Measurements from ENCODE around the gene OLFML2A.
"Not testable (repeated sequence)": the region's sequence is repeated elsewhere in the genome, so short reads cannot be mapped to it uniquely, and the experiment has no call there.

Gene OLFML2A

DNA sequence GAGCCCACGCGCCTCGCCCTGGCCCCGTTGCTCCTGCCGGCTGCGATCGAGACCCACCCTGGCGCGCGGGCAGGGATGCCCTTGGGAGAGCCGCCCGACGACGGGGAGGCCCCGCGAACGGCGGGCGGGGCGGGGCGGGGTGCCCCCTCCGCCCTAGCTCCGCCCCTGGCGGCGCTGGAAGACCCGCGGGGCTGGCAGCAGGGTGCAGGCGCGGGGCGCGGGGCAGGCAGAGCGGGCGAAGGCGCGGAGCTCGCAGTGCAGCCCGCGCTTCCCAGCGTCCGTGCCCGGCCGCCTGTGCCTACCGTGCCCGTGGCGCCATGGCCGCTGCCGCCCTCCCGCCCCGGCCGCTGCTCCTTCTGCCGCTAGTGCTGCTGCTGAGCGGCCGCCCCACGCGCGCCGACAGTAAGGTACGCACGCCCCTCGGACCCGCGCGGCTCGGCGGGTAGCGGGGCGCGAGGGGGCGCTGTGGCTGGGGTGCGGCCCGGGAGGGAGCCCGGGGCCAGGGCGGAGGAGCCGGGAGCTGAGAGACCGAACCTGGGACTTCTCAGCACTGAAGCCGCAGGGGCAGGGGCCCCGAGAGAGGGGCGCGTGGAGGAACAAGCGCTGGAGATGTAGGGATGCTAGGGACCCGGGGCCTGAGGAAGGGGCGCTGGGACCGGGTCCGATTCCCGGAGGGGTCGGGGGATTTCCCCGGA is at the start of gene OLFML2A:
TSS of gene OLFML2A (plus strand) at position 180 of the 695 bp plus-strand sequence. CDS start at position 318, 138 bp downstream.
- peak; percentile 25 for DNase-seq

DNA sequence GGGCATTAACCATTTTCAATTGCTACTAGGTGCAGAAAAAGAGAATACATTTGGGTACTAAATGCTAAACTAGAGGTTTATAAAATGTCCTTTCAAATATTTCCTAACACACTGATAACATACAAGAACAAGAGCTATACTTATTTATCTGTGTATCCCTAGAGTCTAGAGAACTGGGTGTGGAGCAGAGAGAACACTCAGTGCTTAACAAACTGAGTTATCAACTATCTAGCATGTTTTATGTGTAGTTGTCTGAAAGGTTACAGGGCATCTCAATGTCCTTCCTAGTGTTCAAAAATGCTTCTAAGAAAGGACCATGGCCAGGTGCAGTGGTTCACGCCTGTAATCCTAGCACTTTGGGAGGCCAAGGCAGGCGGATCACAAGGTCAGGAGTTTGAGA is 46.2 kb upstream of the OLFML2A start:
- no peak for DNase-seq

DNA sequence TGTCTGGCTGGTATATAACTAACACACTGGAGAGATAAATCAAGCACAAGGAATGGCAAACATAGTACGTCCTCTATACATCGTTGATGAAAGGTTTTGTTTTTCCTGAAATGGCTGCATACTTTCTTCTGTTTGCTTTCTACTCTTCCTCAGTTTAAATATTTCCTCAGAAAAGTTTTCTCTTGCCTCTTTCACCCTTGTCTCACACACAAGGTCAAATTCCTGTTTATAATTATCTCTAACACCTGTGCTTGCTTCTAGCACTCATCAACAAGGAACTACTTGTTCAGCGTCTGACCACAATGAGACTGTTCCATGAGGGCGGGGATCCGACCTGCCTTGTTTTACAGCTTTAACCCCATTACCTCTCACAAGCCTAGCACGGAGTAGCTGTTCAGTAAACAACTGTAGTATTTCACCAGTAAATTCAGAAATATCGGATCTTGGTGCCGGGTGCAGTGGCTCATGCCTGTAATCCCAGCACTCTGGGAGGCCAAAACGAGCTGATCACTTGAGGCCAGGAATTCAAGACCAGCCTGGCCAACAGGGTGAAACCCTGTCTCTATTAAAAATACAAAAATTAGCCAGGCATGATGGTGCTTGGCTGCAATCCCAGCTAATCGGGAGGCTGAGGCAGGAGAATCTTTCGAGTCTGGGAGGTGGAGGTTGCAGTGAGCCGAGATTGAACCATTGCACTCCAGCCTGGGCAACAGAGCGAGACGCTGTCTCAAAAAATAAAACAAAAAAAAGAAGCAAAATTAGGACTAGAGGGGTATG is 42.8 kb upstream of the OLFML2A start:
- DNase-seq: no peak

DNA sequence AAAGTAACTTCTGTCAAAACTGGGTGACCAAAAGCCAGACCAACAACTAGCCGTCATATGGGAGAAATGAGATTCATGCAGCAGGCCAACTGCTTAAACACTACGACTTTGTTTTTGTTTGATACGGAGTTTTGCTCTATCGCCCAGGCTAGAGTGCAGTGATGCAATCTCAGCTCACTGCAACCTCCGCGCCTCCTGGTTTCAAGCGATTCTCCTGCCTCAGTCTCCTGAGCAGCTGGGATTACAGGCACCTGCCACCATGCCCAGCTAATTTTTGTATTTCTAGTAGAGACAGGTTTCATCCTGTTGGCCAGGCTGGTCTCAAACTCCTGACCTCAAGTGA is 42.2 kb upstream of the OLFML2A start:
- not testable (repeated sequence) for DNase-seq

DNA sequence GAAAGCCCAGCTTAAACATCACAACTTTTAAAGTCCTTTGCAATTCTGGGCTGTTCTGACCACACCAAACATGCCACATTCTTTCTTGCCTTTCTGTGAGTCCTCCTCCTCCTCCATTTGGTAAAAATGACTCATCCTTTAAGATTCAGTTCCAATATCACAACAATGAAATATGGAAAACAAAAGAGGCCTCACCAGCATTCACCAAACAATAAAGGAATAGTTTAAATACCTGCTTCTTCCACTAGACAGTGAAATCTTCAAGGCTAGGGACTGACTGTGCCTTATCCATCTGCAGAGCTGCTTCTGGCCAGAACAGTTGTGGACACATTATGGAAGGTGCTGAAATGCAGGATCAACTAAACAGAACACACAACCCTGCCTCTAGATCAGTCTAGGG is 41.8 kb upstream of the OLFML2A start:
- DNase-seq: no peak

DNA sequence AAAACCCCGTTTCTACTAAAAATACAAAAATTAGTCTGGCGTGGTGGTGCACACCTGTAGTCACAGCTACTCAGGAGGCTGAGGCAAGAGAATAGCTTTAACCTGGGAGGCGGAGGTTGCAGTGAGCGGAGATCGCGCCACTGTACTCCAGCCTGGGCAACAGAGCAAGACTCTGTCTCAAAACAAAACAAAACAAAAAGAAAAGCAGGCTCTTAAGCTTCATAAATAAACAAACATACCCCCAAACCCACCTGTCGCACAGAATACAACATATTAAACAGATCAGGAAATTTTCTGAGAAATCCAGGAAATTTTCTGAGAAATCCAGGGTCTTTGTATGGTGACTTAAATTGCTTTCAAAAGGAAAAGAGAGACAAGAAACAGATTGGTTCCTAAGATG is 38.9 kb upstream of the OLFML2A start:
- not testable (repeated sequence) for DNase-seq

DNA sequence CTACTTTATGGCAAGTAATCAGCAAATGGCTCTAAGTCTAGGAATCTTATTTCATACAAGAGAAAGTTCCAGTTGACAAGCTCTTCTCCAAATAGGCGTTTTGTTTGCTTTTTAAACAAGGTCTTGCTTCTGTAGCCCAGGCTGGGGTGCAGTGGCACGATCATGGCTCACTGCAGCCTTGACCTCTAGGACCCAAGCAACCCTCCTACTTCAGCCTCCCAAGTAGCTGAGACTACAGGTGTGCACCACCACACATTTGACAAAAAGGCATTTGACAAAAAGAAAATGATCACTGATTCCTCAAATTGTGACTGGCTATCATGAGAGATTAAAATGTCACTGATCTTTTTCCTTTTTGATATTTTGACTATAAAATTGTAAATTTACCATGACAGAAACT is 37.6 kb upstream of the OLFML2A start:
- no peak for DNase-seq

DNA sequence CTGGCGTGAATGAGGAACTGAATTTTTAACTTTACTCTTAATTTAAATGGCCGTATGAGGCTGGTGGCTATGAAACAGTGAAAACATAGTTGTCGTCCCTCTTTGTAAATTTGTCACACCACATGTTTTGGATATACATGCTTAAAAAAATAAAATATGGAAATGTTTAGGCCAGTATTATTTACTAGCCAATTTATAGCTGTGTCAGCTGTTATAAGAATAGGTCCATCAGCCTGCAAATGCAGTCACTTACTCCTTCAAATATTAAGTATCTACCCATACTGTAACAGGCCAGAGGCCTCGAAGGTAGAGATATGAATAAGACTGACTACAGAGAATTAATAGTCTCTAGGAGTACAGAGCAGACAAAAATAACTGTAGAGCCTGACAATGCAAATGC is 35.8 kb upstream of the OLFML2A start:
- no peak for DNase-seq

DNA sequence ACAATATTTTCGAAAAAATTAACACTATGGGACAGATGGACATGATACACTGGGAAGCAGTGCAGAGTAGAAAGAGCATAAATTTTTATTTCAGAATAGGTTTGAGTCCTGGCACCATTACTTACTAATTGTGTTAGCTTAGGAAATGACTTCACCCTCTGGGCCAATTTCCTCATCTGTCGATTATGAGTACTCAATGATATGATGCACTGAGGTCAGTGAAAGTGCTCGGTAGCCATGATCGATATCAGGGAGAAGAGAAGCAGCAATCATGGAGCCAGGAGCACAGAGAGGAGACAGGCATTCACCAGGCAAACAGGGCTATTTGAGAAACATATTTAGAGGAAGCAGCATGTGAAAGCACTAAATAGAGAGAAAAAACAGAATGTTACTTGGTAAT is 35.3 kb upstream of the OLFML2A start:
- no peak for DNase-seq

DNA sequence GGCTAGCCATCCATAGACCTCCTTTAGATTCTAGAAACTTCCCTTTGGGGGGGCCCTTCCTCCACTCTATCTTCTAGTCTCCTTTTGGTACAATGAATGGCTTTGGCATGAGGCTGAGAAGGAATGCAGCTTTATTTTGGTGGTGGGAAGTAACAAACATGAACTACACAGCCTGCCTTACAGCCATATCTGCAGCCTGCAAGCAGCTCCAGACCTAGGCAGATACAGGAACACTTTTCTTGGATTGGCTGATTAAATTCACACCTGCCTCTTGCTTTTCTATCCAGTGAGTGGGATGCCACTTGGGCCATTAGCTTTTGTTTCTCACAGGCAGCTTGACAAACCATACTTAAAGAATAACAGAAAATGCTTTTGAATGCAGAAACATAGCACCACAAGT is 34.0 kb upstream of the OLFML2A start:
- no peak for DNase-seq

DNA sequence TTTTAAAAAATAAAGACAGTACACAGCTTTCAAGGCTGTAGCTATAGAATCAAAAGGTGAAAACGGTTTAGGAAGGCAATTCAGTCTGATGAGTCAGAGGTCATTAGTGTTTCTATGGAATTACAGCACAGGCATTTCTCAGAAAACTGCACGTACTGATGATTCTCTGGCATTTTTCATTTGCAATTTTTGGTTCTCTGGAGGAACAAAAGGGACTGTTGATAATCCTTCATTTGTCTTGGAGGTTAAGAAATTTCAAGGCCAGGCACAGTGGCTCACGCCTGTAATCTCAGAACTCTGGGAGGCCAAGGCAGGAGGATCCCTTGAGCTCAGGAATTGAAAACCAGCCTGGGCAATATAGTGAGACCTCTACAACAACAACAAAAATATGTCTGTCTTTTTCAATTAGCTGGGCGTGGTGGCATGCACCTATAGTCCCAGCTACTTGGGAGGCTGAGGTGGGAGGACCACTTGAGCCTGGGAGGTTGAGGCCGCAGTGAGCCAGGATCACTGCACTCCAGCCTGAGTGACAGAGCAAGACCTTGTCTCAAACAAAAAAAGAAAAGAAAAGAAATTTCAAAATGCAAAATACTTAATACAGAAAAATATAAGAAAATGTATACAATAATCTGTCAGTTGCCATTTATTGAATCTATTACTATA is 33.1 kb upstream of the OLFML2A start:
- DNase-seq: no peak

DNA sequence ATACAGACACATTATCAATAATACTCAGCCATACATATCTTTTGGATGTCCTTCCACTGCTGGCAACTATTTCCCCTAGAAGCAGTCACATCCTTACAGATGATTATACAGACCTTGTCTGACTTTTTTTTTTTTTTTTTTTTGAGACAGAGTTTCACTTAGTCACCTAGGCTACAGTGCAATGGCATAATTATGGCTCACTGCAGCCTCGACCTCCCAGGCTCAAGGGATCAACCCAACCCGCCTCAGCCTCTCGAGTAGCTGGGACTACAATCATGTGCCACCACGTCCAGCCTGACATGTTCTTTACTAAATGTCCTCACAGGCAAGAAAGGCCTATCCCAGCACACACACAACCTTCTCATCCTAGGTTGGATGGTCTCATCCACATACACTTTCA is 29.9 kb upstream of the OLFML2A start:
- no peak for DNase-seq

DNA sequence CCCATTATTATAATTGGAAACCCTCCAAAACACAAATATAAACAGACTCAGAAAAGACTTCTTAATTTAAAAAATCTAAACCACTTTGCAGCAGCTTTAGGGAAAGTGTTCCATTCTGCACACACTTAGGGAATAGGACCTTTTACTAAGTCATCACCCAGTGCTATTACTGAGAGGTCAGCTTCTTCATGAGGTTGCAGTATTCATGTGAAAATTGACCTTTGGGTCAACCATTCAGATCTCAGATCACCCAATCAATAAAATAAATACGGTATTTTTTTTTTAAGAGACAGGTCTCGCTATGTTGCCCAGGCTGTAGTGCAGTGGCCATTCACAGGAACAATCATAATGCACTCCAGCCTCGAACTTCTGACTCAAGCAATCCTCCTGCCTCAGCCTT is 27.6 kb upstream of the OLFML2A start:
- DNase-seq: no peak

DNA sequence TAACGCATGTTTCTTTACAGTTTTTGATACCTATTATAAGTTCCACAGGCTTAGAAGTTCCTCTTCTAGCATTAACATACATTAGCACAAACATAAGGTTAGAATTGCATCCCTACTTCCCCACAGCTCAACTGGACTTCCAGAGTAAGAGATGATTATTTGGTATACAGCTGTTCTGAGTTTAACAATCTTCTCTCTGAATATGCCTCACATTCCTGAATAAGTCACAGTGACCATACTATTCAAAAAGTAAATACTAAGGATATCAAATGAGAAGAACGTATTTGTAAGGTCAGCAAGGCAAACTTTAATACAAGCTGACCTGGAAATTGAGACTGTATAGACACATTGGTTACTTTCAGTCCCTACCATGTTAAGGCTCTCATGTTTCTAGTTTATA is 27.2 kb upstream of the OLFML2A start:
- no peak for DNase-seq

DNA sequence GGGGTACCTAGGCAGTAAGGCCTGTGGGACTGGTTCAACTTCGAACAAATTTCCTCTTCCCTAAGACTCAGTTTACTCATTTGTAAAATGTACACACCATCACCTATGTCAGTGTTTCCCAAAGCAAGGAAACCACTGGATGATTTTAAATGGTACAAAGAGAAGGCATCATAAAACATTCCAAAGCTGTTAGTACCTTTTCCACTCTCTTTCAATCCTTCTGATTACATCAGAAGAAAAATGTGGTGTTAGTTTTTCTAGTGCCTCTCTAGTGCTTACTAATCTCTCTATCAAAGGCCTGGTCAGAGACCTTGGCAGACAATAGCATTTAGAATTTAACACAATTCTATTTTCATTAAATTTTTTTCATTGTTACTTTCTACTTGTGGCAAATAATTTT is 24.0 kb upstream of the OLFML2A start:
- DNase-seq: no peak

DNA sequence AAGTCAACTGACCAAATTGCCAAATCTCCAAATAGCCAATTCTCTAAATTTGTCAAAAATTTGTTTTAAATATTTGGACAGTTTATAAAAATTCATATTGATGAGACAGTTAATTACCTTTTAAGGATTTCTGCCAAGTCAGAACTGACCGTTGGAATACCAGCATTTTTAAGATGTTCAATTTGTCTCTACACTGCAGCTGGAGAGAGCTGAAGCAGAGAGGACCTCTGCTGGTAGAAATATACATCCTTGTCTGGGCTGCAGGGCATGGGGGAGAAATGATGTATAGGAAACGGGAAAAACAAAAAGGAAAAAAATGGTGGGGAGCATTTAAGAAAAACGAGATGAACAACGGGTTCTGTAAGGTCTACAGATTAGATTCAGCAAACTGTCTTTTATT is 22.6 kb upstream of the OLFML2A start:
- DNase-seq: no peak

DNA sequence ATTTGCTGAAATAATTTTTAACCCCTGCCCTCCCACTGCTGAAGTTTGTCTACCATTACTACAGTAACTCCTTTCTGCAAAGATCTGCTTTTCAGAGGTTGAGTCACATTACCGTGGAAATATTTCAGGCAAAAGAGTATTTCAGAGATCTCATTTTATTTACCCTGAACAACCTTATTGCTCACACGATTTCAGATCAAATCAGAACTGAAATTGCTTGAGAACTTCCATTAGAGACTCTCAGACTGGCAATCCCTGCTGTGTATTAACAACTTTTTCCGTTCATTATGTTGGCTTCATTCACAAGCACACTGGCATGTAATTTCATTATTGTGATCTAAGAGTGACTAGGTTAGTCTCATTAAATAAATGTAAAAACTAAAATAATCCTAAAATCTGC is 21.9 kb upstream of the OLFML2A start:
- no peak for DNase-seq

DNA sequence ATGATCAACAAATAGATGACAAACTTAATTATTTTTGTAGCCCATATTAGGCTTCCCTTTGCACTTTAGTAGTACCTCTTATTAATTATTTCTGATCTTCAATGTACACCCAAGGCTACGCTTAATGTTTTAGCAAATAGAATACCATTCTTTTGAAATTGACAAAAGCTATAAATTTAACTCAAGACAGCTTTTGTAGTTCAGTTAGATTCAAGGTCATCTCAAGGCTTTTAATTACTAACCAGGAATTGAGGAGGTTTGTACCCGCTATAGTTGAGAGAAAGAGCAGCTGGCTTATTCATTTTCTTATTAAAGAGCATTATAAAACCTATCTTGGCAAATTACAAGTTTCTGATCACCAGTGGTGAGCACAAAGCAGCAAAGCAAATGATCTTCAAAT is 20.9 kb upstream of the OLFML2A start:
- DNase-seq: no peak

DNA sequence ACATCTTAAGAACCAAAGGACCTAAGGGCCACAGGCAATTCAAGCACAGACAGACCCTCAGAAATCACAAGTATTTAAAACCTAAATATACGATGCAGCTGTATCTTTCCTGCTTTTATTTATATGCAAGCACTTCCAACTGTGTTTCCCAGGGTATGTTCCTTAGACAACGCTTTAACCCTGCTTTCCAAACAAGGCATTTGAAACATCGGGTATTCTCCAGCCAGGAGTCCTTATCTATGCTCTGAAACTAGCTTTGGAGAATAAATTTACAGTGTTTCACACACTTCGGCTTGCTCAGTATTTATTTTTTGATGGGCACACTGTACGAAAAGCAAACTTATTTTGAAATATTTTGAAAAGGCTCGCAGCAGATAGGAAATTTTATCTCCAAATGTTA is 19.3 kb upstream of the OLFML2A start:
- DNase-seq: no peak

DNA sequence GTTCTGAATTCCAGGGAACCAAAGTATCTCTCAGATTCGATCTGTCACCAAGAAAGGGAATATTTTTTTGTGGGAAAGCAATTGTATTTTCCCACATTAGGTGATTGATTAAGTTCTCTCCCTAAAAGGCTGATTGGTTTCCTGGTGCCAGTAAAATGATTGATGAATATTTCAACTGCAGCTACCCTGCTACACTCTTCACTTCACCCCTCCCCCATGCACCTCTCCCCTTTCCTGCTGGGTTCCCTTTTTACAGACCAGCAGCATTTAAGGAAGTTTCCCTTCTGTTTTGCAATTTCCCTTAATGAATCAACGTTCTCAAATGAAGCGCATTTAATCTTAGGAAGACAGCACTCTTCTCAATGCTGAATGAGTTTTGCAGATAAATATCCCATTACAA is 18.9 kb upstream of the OLFML2A start:
- no peak for DNase-seq

DNA sequence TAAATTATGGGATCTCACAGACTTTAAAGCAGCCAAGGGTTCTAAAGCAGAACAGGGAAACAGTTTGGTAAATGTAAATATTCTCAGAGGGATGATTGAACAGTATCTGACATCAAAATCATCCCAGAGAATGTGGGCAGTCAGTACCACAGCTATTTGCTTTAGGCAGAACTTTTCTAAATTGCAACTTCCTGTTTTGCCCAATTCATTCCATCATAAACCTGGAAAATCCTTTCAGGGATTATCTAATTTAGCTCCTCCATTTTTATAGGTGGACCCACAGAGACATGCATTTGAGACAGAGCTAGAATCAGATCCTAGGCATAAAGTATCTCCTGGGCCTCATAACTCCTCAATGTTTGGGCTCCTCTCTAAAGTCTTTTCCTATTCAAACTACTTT is 18.2 kb upstream of the OLFML2A start:
- no peak for DNase-seq

DNA sequence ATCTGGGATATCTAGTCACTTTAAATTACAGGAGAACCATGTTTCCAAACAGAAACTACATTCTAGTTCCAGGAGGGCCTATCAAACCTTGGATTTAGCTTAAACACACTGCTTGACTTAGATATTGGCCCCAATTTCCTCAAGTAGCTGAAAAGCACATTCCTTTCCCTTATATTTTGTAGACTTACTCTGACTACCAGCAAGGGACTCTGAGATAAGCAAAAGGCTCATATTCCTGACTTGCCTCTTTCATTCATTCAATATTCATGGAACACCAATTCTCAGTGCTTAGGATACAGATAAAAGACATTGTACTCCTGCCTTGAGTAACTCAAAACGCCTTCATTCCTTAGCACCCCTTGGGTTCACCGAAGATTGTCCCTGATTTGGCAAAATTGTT is 17.6 kb upstream of the OLFML2A start:
- DNase-seq: no peak

DNA sequence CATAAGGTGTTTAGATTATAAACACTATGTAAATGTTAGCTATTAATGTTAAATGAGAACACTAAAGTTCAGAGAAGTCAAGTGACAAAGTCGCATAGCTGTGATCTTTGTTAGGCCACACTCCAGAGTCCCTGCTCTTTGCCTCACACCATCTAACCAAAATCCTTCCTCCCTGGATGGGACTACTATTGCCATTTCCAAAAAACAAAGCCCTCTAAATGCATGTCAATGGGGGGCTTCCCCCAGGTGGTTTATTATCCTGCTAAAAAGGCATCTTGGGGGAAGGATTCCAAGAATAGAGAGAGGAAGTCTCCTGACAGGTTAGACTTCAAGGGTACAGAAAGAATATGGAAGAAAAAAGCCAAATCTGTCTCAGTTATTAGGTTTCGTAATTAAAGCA is 16.2 kb upstream of the OLFML2A start:
- no peak for DNase-seq

DNA sequence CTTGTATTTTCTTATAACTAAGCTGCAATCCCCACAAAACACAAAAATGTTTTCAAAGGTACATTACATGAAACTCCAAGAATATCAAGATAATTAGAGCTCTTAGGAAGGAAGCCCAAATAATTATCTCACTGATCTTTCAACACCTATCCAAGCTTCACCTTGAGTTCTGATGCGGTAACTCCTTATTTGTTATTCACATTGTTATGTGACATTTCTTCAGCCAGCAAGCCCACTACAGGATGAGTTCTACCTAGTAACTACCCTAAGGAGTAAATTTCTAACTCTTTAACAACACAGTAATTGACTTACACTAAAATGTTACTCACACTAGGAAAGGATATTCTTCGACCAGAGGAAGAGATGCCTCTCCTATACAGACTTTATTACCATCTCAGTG is 15.7 kb upstream of the OLFML2A start:
- DNase-seq: no peak
